HS-5 (cell line): ENCODE measurements around the gene TARDBP.
A peak's percentile ranks its signal among the peaks of the same experiment; 100 is the strongest.
"Not testable (repeated sequence)": the region's sequence is repeated elsewhere in the genome, so short reads cannot be mapped to it uniquely, and the experiment has no call there.

Experiments used
- DNase-seq: peaks from one replicate; pipeline ENCODE4 v3.0.0-alpha.2; 2012; ENCODE audit warnings: low read depth

Gene TARDBP

DNA sequence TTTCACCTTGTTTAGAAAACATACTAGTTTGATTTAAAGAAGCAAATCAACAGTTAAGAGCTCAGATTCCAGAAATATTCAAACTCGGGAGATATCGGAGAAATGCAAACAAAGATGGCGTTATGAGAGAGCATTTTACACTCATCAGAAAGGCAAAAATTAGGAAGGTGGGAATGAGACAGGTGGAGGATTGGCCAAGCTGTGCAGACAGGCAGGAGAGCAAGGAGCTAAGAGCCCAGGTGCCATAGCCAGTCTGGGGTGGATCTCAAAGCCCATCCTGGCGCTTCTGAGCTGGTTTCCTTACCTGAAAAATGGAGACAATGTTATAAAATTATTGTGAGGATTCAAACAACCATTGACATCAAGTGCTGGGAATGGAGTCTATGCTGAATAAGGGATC lies 19.6 kb upstream of the TARDBP start:
- DNase-seq = no peak

DNA sequence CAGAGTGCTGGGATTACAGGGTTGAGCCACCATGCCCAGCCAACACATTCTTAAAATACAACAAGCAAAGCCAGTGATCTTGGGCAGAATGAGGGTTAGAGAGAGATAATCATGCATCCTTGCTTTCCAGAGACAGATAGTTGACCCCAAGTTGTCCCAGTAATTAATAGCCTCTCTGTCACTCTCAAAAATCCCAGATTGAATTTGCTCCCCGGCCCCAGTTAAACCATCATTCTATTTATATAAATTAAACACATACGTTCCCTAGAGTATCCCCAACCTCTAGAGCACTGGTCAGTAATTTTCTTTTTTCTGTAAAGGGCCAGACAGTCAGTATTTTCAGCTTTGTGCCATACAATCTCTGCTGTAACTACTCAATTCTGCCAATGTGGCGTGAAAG lies 16.4 kb upstream of the TARDBP start:
- DNase-seq = no peak

DNA sequence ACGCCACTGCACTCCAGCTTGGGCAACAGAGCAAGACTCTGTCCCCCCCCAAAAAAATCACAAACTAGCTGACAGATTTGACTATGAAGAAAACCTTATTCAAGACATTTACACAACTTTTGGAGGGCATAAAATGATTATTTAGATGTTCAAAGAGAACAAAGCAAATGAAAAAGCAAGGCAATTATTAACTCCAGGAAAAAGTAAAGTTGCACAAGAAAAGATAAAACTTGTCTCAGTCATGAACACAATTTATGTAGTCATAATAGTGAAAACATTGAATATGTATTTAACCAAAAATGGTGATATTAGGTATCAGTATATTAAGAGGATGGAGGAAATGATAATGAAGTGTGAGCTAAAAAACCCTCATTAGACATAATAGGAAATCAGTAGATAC lies 11.9 kb upstream of the TARDBP start:
- no peak for DNase-seq

DNA sequence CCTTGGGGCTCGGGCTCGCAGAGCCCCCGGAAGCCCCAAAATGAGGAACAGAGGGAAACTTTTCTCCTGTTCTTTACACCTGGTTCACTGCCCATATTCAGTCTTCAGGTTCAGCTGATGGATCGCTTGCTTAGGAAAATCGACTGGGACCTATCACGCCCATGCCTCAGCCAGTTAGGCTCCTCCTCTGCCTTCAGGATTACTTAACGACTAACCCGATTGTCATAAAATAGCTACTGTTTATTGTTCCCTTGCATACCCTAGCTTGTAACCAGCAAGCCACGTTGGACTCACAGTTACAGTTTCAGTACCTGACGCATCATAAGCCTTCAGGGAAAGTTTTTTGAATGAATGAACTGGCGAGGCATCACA lies 692 bp downstream of the TARDBP start:
- DNase-seq = no peak

DNA sequence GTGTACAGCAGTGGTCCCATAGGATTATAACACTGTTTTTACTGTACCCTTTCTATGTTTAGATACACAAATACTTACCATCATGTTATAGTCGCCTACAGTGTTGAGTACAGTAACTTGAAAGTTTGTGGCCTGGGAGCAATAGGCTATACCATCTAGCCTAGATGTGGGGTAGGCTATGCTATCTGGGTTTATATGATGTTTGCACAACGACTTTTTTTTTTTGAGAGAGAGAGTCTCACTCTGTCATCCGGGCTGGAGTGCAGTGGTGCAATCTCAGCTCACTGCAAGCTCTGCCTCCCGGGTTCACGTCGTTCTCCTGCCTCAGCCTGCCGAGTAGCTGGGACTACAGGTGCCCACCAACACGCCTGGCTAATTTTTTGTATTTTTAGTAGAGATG lies 6.9 kb downstream of the TARDBP start:
- not testable (repeated sequence) for DNase-seq

DNA sequence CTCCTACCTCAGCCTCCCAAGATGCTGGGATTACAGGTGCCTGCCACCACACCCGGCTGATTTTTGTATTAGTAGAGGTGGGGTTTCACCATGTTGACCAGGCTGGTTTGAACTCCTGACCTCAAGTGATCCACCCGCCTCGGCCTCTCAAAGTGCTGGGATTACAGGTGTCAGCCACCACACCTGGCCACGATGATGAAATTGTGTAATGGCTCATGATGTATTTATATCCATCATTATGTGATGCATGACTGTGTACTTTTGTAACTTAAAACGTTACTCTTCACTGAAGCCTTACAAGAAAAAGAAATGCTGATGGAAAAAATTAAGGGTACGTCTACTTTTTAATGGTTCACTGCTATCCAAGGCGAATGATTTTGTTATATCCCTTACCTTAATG lies 7.5 kb downstream of the TARDBP start:
- no peak for DNase-seq

DNA sequence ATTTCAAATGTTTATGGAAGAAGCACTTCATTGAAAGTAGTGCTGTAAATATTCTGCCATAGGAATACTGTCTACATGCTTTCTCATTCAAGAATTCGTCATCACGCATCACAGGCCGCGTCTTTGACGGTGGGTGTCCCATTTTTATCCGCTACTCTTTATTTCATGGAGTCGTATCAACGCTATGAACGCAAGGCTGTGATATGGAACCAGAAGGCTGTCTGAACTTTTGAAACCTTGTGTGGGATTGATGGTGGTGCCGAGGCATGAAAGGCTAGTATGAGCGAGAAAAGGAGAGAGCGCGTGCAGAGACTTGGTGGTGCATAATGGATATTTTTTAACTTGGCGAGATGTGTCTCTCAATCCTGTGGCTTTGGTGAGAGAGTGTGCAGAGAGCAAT lies 10.7 kb downstream of the TARDBP start:
- no peak for DNase-seq

DNA sequence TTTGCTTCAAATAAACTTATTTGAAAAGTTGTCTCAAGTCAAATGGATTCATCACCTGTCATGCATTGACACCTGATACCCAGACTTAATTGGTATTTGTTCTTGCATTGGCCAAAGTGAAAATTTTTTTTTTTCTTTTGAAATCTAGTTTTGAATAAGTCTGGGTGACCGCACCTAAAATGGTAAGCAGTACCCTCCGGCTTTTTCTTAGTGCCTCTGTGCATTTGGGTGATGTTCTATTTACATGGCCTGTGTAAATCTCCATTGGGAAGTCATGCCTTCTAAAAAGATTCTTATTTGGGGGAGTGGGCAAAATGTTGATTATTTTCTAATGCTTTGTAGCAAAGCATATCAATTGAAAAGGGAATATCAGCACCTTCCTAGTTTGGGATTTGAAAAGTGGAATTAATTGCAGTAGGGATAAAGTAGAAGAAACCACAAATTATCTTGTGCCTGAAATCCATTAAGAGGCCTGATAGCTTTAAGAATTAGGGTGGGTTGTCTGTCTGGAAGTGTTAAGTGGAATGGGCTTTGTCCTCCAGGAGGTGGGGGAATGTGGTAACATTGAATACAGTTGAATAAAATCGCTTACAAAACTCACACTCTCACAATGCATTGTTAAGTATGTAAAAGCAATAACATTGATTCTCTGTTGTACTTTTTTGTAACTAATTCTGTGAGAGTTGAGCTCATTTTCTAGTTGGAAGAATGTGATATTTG lies 11.9 kb downstream of the TARDBP start:
- DNase-seq = no peak

DNA sequence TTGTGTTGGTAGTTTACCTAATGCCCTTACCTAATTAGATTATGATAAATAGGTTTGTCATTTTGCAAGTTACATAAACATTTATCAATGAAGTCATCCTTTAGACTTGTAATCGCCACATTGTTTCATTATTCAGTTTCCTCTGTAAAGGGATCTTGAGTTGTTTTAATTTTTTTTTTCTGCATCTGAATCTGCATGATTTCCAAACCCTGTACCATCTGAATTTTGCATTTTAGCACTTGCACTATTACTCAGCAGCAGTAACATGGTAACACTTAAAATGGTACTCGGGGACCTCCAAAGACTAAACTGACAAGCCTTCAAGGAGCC lies 12.4 kb downstream of the TARDBP start:
- DNase-seq = no peak

DNA sequence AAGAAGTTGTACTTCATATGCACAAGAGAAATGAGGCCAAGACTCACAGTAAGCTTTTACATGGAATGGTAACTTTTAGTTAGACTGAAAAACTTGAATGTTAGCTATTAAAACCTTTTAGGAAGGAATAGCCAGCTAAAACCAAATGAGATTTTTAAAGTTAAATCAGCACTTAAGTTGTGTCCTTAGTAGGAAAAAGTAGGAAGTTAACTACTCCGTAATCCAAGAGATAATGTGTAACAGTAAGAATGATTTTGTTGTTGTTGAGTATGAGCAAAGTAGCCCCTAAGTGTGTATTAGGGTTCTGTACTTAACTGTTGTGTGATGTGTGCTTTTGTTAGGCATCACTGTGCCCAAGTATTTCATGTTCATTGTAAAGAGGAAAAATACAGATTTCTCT lies 13.2 kb downstream of the TARDBP start:
- no peak for DNase-seq

DNA sequence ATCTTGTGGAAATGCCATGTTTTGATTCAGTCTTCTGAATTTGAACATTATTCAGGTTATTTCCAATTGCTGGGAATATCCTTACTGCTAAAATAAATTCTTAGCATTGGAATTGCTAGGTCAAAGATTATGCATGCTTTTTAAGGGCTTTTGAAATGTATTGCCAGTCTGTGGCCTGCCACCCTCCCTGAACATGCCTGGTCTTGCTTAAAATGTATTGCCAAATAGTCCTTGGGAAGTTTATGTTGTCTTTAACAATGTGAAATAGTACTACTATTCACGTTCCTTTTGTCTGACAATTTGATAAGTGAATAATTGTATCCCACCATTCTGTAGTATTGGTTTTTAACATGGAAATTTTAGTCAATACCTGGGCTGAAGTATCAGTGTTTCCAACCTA lies 13.6 kb downstream of the TARDBP start:
- DNase-seq = no peak

DNA sequence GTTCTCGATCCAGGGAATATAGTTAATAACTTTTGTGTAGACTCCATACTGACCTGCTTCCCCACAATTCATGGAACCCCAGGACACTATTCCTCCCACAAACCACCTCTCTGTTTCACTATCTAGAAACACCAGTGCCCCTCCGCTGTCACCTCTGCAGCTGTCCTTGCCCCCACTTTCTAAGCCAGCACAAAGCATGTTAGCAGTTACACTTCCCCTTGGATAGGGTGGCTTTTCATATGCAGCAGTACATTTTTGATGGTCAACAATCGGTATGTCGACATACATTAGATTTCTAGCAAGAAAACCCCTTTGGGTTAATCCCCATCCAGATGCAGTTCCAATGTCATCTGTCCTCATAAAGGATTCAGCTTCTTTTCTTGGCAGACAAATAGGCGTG lies 14.4 kb downstream of the TARDBP start:
- DNase-seq = no peak

DNA sequence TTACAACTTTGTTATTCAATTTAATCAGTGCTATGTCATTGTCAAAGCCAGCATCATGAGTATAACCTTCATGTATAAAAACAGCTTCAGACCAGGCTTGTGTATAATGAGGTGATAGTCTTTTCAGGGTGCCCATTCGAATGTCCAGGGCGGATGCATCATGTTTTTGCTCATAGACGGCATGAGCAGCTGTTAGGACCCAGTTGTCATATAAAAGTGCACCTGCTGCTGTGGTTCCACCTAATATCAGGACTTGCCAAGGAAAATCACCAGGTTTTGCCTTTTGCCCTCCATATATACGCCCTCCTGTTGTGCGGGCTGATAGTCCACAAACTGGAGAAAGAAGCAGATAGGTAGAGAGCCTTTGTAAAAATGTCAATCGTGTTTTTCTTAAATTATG lies 14.9 kb downstream of the TARDBP start:
- DNase-seq = no peak

DNA sequence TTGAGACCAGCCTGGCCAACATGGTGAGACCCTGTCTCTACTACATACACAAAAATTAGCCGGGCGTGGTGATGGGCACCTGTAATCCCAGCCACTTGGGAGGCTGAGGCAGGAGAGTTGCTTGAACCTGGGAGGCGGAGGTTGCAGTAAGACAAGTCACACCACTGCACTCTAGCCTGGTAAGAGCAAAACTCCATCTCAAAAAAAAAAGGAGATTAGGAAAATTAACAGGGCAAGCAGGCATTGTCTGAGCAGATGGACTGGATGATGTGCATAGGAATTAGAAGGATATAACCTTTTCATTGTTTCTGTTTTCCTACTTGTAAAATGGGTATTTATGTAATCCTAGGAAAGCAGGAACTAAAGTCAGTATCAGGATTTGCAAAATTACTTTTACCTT lies 15.6 kb downstream of the TARDBP start:
- no peak for DNase-seq

DNA sequence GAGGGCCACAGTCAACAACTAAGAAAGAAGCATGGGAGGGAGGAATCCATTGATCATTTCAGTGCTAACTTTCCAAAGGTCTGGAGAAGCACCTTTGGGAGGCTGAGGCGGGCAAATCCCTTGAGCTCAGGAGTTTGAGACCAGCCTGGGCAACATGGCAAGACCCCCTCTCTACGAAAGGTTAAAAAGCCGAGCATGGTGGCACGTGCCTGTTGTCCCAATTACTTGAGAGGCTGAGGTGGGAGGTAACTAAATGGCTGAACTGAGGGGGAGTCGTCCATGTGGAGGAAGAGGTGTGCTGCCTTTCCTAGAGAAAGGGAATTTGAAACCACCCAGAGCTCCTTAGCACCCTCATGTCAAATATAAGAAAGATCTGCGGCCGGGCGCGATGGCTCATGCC lies 18.4 kb downstream of the TARDBP start:
- no peak for DNase-seq

DNA sequence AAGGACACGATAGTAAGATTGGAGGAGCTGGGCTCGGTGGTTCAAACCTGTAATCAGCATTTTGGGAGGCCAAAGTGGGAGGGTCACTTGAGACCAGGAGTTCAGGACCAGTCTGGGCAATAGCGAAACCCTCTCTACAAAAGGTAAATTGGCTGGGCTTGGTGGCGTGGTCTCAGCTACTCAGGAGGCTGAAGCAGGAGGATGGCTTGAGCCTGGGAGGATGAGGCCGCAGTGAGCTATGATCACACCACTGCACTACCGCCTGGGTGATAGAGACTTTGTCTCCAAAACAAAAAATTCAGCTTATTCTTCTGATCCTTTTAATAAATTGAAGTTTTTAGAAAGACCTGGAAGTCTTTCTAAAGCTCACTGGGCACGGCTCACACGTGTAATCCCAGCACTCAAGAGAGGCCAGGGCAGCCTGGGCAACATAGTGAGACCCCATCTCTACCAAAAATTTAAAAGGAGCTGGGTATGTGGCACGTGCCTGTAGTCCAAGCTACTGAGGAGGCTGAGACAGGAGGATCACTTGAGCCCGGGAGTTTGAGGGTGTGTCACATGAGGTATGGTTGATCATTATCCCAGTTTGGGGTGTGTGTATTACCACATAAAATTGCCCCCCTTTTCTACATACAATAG lies 19.3 kb downstream of the TARDBP start:
- no peak for DNase-seq

DNA sequence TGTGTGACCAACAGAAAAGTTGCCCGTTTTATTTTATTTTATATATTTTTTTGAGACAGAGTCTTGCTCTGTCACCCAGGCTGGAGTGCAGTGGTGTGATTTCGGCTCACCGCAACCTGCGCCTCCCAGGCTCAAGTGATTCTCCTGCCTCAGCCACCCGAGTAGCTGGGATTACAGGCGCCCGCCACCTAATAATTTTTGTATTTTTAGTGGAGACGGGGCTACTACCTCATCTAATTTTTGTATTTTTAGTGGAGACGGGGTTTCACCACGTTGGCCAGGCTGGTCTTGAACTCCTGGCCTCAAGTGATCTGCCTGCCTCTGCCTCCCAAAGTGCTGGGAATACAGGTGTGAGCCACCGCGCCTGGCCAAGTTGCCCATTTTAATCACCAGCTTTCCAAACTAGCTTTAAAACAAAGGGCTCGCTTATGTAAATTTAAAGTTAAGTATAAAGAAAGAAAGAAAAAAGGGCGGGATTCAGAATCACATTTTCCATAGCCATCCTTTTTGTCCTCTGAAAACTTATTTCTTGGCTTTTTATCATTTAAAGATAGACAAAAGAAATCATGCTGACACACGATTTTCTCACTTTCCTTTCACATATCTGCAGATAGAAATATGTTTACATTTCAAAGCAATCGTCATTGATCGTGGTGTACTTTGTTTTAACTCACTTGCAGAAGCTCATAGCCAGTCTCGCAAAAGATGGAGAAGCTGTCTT lies 24.7 kb downstream of the TARDBP start:
- not testable (repeated sequence) for DNase-seq

DNA sequence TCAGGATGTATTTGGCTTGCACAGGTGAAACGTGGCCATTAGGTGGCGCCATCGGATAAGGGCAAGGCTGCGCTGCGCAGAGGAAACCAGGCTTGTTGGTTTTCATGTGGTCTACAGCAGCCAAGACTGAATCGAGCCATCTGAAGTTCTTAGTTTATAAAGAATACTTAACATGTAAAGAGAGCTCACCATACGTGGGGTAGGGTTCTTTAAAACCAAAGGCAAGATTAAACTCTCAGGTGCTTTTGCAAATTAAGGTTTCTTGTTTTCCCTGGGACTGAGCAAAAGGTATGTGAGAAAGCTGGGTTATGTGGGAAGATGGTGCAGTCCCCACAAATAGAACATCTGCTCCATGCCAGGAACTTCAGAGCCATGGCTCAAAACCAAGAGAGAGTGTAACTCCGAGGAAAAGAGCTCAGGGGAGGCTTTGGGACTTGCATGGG lies 25.3 kb downstream of the TARDBP start:
- peak; percentile 47 for DNase-seq

DNA sequence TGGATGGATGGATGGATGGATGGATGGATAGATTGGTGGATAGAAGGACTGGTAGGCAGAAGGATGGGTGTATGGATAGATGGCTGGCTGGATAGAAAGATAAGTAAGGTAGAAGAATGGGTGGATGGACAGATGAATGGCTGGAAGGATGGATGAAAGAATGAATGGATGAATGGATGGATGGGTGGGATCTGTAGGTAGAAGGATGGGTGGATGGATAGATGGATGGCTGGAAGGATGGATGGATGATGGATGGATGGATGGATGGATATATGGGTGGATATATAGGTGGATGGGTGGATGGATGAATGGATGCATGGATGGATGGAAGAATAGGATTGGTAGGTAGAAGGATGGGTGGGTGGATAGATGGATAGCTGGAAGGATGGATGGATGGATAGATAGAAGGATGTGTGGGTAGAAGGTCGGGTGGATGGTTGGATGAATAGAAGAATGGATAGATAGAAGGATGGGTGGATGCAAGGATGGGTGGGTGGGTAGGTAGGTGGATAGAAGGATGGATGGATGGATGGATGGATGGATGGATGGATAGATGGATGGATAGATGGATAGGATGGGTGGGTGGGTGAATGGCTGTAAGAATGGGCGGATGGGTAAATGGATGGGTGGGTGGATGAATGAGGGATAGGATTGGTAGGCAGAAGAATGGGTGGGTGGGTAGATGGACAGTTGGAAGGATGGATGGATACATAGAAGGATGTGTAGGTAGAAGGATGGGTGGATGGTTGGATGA lies 27.1 kb downstream of the TARDBP start:
- DNase-seq = no peak

DNA sequence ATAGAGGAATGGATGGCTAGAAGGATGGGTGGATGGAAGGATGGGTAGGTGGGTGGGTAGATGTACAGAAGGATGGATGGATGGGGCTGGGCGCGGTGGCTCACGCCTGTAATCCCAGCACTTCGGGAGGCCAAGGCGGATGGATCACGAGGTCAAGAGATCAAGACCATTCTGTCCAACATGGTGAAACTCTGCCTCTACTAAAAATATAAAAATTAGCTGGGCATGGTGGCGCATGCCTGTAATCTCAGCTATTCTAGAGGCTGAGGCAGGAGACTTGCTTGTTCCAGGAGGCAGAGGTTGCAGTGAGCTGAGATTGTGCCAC lies 27.6 kb downstream of the TARDBP start:
- DNase-seq = not testable (repeated sequence)

DNA sequence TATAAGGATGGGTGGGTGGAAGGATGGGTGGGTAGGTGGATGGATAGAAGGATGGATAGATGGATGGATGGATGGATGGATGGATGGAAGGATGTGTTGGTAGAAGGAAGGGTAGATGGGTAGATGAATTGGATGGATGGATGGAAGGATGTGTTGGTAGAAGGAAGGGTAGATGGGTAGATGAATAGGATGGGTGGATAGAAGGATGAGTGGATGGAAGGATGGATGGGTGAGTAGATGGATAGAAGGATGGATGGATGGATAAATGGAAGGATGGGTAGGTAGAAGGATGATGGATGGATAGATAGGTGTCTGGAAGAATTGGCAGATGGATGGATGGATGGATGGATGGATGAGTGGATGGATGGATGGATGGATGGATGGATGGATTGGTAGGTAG lies 28.6 kb downstream of the TARDBP start:
- DNase-seq = no peak

DNA sequence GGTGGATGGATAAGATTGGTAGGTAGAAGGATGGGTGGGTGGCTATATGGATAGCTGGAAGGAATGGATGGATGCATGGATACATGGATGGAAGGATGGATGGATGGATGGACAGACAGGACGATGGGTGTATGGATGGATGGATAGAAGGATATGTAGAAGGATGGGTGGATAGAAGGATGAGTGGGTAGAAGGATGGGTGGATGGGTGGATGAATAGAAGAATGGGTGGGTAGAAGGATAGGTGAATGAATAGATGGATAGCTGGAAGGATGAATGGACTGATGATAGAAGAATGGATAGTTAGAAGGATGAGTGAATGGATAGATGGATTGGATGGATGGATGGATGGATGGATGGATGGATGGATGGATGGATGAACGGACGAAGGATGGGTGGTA lies 29.6 kb downstream of the TARDBP start:
- DNase-seq = no peak
